Pancreas (tissue), 10 donors: ENCODE data around the gene PLPP1. TPM values are rescaled to one million over a fixed set of nuclear protein-coding genes. Genes with fewer than 3 reads are reported as not detected.

Experiments
- ATAC-seq, 4 donors: fragments of 200-7000 bp; cut with Tn5 transposase; one replicate each; pipeline versions ENCODE4 v1.8.0 to v1.9.1; 2020; ENCODE audit warnings: mild to moderate bottlenecking in 4 of 4, moderate library complexity in 4 of 4
- DNase-seq, 6 donors: peaks; one replicate each; pipeline ENCODE4 v3.0.0-alpha.2; 2020
- FAIRE-seq: peaks from 2 replicates; lab custom pipeline; 2012; peaks lifted over from hg19 to GRCh38; lab: Jason Lieb, UNC
- H3K27ac ChIP-seq, 4 donors: fragments of 200-600 bp; sonication (generic); 1 replicate in 3 of 4; 2 replicates in 1 of 4; pipeline versions ENCODE4 v1.5.0 to v1.8.0; 2020
- H3K27me3 ChIP-seq, 4 donors: fragments of 200-600 bp; one replicate each; pipeline ENCODE4 v1.8.0; 2021
- H3K36me3 ChIP-seq, 3 donors: fragments of 200-600 bp; sonication (generic) in 1 of 3; one replicate each; pipeline versions ENCODE4 v1.5.0 to v1.8.0; 2020 to 2021
- H3K4me1 ChIP-seq, 3 donors: fragments of 200-600 bp; one replicate each; pipeline ENCODE4 v1.8.0; 2021
- H3K4me3 ChIP-seq, 4 donors: fragments of 200-600 bp; sonication (generic) in 2 of 4; one replicate each; pipeline versions ENCODE4 v1.5.0 to v1.8.0; 2020 to 2021
- H3K9me3 ChIP-seq, 4 donors: fragments of 200-600 bp; one replicate each; pipeline ENCODE4 v1.8.0; 2021
- WGBS, 2 donors: extraction: QIAGEN DNeasy Blood & Tissue Kit; methylation state at CpG; one replicate each; pipeline ENCODE4 v1.1.7; 2013; 5-methylcytosine and 5-hydroxymethylcytosine counted together
- intact Hi-C, 3 donors: fragments of 100-400 bp; cut with DNase I; formaldehyde crosslinking; loops; one replicate each; pipeline versions ENCODE4 v1.11.1 to v1.14.2; 2022
- polyA plus RNA-seq, 2 donors: library from polyadenylated mRNA; stranded (reverse); fragments of 200-250 nt; gene quantifications; one replicate each; pipeline ENCODE4 v1.2.3, GENCODE V29; 2013
- total RNA-seq, 6 donors: library from RNA; stranded (reverse); fragmentation: NEBNext Ultra II Directional in 4 of 6; extraction: Animal tissue kit (Norgen Biotek cat#: 25700) in 4 of 6; gene quantifications; one replicate each; pipeline versions ENCODE4 v1.2.1 to v1.2.4, GENCODE V29; 2021 to 2023
- TF ChIP-seq, protein P1 (sequence below), 4 donors: fragments of 200-600 bp; sonication (generic) in 3 of 4; IDR thresholded peaks; one replicate each; pipeline versions ENCODE4 v1.5.0 to v1.8.0; 2021; ENCODE audit warnings: antibody characterized with exemption in 4 of 4
- donor health status: healthy with polysubstance abuse.
- donor health status: DM: no; HTN: no; CAD: no; lungs with moderate emphysema.
- donor health status: DM: no; HTN: no; CAD: no.
- donor health status: control.
- donor health status: control.
- donor health status: Bipolar disorder and iron deficiency.
- donor health status: DM: yes; HTN: yes; CAD: no.
- donor health status: DM: no; HTN: no; CAD: no.
- donor health status: DM: no; HTN: no; CAD: no.
- donor health status: DM: yes; HTN: yes; CAD: no.

Gene PLPP1
- total and polyA plus RNA-seq, 8 donors: 11.5 to 34.9 (median 20.6) TPM

DNA sequence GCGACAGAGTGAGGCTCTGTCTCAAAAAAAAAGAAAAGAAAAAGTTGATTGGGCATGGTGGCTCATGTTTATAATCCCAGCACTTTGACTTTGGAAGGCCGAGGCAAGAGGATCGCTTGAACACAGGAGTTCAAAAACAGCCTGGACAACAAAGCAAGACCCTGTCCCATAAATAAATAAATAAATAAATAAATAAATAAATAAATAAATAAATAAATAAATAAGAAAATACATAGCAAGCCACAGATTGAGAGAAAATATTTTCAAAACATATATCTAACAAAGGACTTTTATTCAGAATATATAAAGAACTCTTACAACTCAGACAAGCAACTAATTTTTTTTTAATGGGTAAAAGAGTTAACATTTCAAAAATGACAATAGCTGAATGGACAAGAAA lies 71.2 kb downstream of the PLPP1 start:
- ATAC-seq (no peak), DNase-seq (no peak), FAIRE-seq (no peak)
- WGBS, 2 donors: 96% methylated on average over 3 of the region's 3 CpGs
- no peaks in the 10 kb centered on the region for H3K27me3 ChIP-seq
- no peak overlapping the region for H3K4me3 ChIP-seq
- H3K36me3 ChIP-seq: peaks cover 0 to 4% (median 0%) of the 10 kb centered on the region in 3 donors
- peaks cover 5 to 18% (median 8%) of the 10 kb centered on the region in 3 donors for H3K4me1 ChIP-seq
- TF ChIP-seq, protein P1, sequence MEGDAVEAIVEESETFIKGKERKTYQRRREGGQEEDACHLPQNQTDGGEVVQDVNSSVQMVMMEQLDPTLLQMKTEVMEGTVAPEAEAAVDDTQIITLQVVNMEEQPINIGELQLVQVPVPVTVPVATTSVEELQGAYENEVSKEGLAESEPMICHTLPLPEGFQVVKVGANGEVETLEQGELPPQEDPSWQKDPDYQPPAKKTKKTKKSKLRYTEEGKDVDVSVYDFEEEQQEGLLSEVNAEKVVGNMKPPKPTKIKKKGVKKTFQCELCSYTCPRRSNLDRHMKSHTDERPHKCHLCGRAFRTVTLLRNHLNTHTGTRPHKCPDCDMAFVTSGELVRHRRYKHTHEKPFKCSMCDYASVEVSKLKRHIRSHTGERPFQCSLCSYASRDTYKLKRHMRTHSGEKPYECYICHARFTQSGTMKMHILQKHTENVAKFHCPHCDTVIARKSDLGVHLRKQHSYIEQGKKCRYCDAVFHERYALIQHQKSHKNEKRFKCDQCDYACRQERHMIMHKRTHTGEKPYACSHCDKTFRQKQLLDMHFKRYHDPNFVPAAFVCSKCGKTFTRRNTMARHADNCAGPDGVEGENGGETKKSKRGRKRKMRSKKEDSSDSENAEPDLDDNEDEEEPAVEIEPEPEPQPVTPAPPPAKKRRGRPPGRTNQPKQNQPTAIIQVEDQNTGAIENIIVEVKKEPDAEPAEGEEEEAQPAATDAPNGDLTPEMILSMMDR (IDR thresholded peaks at IDR 0.05): no peak
- H3K9me3 ChIP-seq: no peaks in the 10 kb centered on the region
- no peak overlapping the region for H3K27ac ChIP-seq
- intact Hi-C loops: no loop called here

DNA sequence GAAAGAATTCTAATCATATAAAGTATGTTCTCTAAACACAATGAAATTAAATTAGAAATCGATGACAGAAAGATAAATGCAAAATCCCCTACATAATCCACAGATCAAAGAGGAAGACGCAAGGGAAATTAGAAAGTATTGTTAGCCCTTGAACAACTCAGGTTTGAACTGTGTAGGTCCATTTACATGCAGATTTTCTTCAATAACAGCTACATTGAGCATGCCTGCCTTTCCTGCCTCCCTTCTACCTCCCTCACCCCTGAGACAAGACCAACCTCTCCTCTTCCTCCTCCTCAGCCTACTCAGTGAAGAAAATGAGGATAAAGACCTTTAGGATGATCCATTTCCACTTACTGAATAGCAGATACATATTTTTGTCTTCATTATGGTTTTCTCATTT lies 75.2 kb downstream of the PLPP1 start:
- WGBS, 2 donors: 95 to 97% methylated on average over 2 of the region's 2 CpGs
- no peak for FAIRE-seq
- intact Hi-C loops: no loop called here

DNA sequence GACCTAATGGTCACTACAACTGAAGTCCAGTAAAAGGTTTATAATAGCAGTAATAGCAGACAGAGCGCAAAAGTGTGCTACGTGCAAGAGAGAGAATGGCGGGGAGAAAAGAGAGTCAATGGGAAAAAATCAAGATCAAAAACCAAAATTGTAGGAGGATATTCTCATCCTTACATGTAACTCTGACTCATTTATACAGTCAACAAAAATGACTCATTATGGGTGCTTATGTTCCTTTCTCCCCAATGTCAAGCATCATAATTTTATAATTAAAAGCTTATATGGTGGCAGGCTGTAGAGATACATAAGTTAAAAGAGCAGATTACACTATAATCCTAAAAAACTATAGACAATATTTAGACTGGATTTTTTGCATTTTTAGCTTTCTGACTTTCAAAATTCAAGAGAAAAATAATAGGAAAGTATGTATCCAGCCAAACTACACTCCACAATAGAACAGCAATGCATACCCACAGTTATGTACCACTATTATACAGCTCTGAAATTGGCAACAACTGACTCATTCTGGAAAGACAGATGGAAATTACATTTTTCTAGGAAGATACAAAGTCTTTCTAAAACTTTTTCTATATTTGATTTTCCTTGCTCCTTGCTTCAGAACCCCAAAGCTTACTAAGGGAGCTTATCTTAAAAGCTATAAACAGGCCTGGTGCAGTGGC lies 78.4 kb downstream of the PLPP1 start:
- Histone ChIP-seq H3K9me3 (no peaks in the 10 kb centered on the region), H3K27ac (no peak overlapping the region), H3K4me1 (peaks cover 0 to 9% (median 0%) of the 10 kb centered on the region in 3 donors), H3K27me3 (no peaks in the 10 kb centered on the region), H3K4me3 (no peak overlapping the region), H3K36me3 (peaks cover 0 to 4% (median 0%) of the 10 kb centered on the region in 3 donors)
- ATAC-seq: no peak
- TF ChIP-seq, protein P1 (IDR thresholded peaks at IDR 0.05): no peak
- intact Hi-C loops: no loop called here
- FAIRE-seq: no peak
- 98 to 99% methylated on average over 3 of the region's 3 CpGs for whole genome bisulfite sequencing, 2 donors
- no peak for DNase-seq

More for the DNA sequence above, 75.2 kb downstream of the PLPP1 start:
- peaks cover 0 to 5% (median 0%) of the 10 kb centered on the region in 3 donors for H3K4me1 ChIP-seq
- H3K27me3 ChIP-seq: no peaks in the 10 kb centered on the region
- H3K27ac ChIP-seq: no peak overlapping the region
- ATAC-seq: no peak
- H3K4me3 ChIP-seq: no peak overlapping the region
- no peak for DNase-seq
- TF ChIP-seq, protein P1 (IDR thresholded peaks at IDR 0.05): no peak
- H3K9me3 ChIP-seq: no peaks in the 10 kb centered on the region
- H3K36me3 ChIP-seq: peaks cover 0 to 4% (median 0%) of the 10 kb centered on the region in 3 donors

DNA sequence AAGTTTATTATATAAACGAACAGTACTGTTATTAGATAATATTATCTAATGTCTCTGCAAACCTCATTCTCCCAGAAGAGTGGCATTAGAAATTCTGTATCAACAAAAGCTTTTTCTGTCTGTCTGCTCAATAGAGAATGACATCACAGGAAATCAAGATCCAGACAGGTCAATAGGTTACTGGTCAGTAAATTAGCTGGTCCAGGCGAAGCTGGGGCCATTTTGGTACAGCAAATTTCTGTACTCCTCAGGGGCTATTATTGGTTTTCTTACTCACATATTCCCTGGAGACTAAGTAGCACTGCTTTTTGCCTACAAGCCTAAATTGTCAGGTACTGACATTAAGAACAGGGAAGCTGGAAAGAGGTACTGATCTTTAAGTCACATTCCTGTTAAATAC lies 80.5 kb downstream of the PLPP1 start:
- intact Hi-C loops: no loop called here
- FAIRE-seq (no peak), ATAC-seq (no peak), DNase-seq (no peak)
- no peaks in the 10 kb centered on the region for H3K27me3 ChIP-seq
- peaks cover 0 to 9% (median 0%) of the 10 kb centered on the region in 3 donors for H3K4me1 ChIP-seq
- no peak overlapping the region for H3K4me3 ChIP-seq
- TF ChIP-seq, protein P1 (IDR thresholded peaks at IDR 0.05): no peak
- 60 to 62% methylated on average over 2 of the region's 2 CpGs for WGBS, 2 donors
- H3K27ac ChIP-seq: no peak overlapping the region
- peaks cover 0 to under 1% (median 0%) of the 10 kb centered on the region in 3 donors for H3K36me3 ChIP-seq
- H3K9me3 ChIP-seq: no peaks in the 10 kb centered on the region

DNA sequence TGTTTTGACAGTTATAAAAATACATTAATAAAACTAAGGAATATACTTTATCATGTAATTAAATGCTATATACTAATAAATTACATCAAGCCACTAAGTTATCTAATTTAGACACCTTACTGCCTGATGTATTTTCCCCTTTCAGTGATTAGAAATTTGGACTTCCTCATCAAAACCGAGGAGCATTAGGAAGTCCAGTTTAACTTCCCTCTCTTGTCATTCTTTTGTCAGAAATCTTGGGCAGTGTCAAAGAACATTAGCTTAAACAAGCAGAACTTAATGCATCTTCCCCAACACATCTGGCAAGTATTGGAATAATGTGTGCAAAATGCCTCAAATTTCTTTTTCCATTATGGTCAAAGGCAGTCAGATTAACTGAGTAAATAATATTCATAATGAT lies 81.6 kb downstream of the PLPP1 start:
- no peak for DNase-seq
- WGBS, 2 donors: 51 to 64% methylated on average over 1 of the region's 1 CpG
- intact Hi-C loops: no loop called here
- no peaks in the 10 kb centered on the region for H3K27me3 ChIP-seq
- H3K27ac ChIP-seq: no peak overlapping the region
- no peaks in the 10 kb centered on the region for H3K36me3 ChIP-seq
- no peak for FAIRE-seq
- H3K9me3 ChIP-seq: no peaks in the 10 kb centered on the region
- no peak overlapping the region for H3K4me3 ChIP-seq
- no peak for ATAC-seq
- peaks cover 0 to 9% (median 0%) of the 10 kb centered on the region in 3 donors for H3K4me1 ChIP-seq
- TF ChIP-seq, protein P1 (IDR thresholded peaks at IDR 0.05): no peak
